Measurements from ENCODE around the gene ATAD1.

DNA sequence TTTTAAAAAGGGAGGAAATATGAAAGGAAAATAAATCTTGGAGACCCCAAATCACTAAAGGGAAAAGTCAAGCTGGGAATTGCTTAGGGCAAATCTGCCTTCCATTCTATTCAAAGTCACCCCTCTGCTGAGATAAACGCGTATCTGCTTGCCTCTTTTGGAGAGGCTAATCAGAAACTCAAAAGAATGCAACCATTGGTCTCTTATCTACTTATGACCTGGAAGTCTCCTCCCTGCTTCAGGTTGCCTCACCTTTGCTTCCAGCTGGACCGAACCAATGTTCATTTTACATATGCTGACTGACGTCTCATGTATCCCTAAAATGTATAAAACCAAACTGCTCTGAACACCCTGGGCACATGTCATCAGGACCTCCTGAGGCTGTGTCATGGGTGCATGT is 14.7 kb downstream of the ATAD1 start:
- TF ChIP-seq, protein P1, sequence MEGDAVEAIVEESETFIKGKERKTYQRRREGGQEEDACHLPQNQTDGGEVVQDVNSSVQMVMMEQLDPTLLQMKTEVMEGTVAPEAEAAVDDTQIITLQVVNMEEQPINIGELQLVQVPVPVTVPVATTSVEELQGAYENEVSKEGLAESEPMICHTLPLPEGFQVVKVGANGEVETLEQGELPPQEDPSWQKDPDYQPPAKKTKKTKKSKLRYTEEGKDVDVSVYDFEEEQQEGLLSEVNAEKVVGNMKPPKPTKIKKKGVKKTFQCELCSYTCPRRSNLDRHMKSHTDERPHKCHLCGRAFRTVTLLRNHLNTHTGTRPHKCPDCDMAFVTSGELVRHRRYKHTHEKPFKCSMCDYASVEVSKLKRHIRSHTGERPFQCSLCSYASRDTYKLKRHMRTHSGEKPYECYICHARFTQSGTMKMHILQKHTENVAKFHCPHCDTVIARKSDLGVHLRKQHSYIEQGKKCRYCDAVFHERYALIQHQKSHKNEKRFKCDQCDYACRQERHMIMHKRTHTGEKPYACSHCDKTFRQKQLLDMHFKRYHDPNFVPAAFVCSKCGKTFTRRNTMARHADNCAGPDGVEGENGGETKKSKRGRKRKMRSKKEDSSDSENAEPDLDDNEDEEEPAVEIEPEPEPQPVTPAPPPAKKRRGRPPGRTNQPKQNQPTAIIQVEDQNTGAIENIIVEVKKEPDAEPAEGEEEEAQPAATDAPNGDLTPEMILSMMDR (IDR thresholded peaks at IDR 0.05), result no peak
- no peak for TF ChIP-seq POLR2A (IDR thresholded peaks at IDR 0.05)

All from Peyer's patch (tissue), 4 donors.